Keratinocyte (primary cell): ENCODE data around the gene CD226. TPM values are rescaled to one million over a fixed set of nuclear protein-coding genes. Genes with fewer than 3 reads are reported as not detected.

ENCODE experiments used
- DNase-seq: peaks from one replicate; pipeline ENCODE4 v3.0.0-alpha.2; 2011; ENCODE audit warnings: low read depth, missing footprints, low spot score
- FAIRE-seq: peaks from 2 replicates; lab custom pipeline; 2011; peaks lifted over from hg19 to GRCh38; lab: Jason Lieb, UNC
- H2AFZ ChIP-seq: 2 replicates; pipeline ENCODE4 v1.6.0; 2012; ENCODE audit warnings: low read length, control low read depth, inconsistent platforms; ENCODE audit not compliant: control insufficient read depth
- H3K27ac ChIP-seq: 2 replicates; pipeline ENCODE4 v1.5.1; 2011; ENCODE audit warnings: low read length; ENCODE audit not compliant: control insufficient read depth, insufficient read depth
- H3K27me3 ChIP-seq: 3 replicates; pipeline ENCODE4 v1.6.0; 2011; ENCODE audit warnings: low read length; ENCODE audit not compliant: control insufficient read depth, insufficient read depth; ENCODE audit errors: extremely low read depth
- H3K36me3 ChIP-seq, 2 experiments: 2 replicates in 1 of 2; 3 replicates in 1 of 2; pipeline ENCODE4 v1.5.1; 2011; ENCODE audit warnings: low read length in 2 of 2, mild to moderate bottlenecking in 1 of 2; ENCODE audit not compliant: control insufficient read depth in 2 of 2, insufficient read depth in 2 of 2; ENCODE audit errors: extremely low read depth in 1 of 2
- H3K4me1 ChIP-seq: 3 replicates; pipeline ENCODE4 v1.5.1; 2011; ENCODE audit warnings: low read length; ENCODE audit not compliant: control insufficient read depth, insufficient read depth; ENCODE audit errors: extremely low read depth
- H3K4me2 ChIP-seq: 3 replicates; pipeline ENCODE4 v1.6.0; 2011; ENCODE audit warnings: low read depth, low read length; ENCODE audit not compliant: control insufficient read depth, insufficient read depth; ENCODE audit errors: extremely low read depth
- H3K4me3 ChIP-seq, 3 experiments: fragments of 200-600 bp in 1 of 3; sonication (generic) in 1 of 3; 2 replicates in 2 of 3; 3 replicates in 1 of 3; pipeline ENCODE4 v1.5.1; 2011 to 2016; ENCODE audit warnings: low read length in 3 of 3, mild to moderate bottlenecking in 3 of 3, control low read depth in 2 of 3, inconsistent platforms in 1 of 3, low read depth in 1 of 3, mixed read lengths in 1 of 3, mixed run types in 1 of 3, moderate library complexity in 1 of 3; ENCODE audit not compliant: control insufficient read depth in 2 of 3, insufficient read depth in 2 of 3; ENCODE audit errors: extremely low read depth in 1 of 3
- H3K79me2 ChIP-seq: 2 replicates; pipeline ENCODE4 v1.6.0; 2012; ENCODE audit warnings: low read length; ENCODE audit not compliant: control insufficient read depth, insufficient read depth
- H3K9ac ChIP-seq: 3 replicates; pipeline ENCODE4 v1.6.0; 2011; ENCODE audit warnings: low read length; ENCODE audit not compliant: control insufficient read depth, insufficient read depth; ENCODE audit errors: extremely low read depth
- H3K9me1 ChIP-seq: 3 replicates; pipeline ENCODE4 v1.6.0; 2011; ENCODE audit warnings: low read length; ENCODE audit not compliant: control insufficient read depth, insufficient read depth; ENCODE audit errors: extremely low read depth
- H3K9me3 ChIP-seq: 2 replicates; pipeline ENCODE4 v1.5.1; 2012; ENCODE audit warnings: low read depth, low read length; ENCODE audit not compliant: control insufficient read depth
- H4K20me1 ChIP-seq: 3 replicates; pipeline ENCODE4 v1.6.0; 2011; ENCODE audit warnings: low read length; ENCODE audit not compliant: control insufficient read depth, insufficient read depth; ENCODE audit errors: extremely low read depth
- EZH2 ChIP-seq: IDR thresholded peaks from one replicate; pipeline ENCODE4 v1.6.1; 2012; ENCODE audit warnings: inconsistent platforms, mild to moderate bottlenecking, low read length, moderate library complexity
- dilution Hi-C: fragments of 300-500 bp; cut with MboI; formaldehyde crosslinking; loops from one replicate; pipeline ENCODE4 v1.7.0; 2020; ENCODE audit warnings: low sequenced_read_pairs; ENCODE audit not compliant: extremely low pct_ligation_motif_present
- polyA plus RNA-seq, 5 experiments: library from polyadenylated mRNA; depleted of rRNA in 3 of 5; stranded (reverse) in 3 of 5; stranded (forward) in 1 of 5; unstranded in 1 of 5; fragments of >200 nt; gene quantifications; 1 replicate in 1 of 5; 2 replicates in 3 of 5; 3 replicates in 1 of 5; pipeline versions ENCODE4 v1.2.1 to v1.2.3, GENCODE V29; 2011 to 2012; ENCODE audit warnings: missing spikeins in 2 of 5, low read depth in 1 of 5, low replicate concordance in 1 of 5
- TF ChIP-seq, protein P1 (sequence below), 3 experiments: IDR thresholded peaks in 1 of 3; conservative IDR thresholded peaks in 1 of 3; optimal IDR thresholded peaks in 1 of 3; 2 replicates in 2 of 3; 3 replicates in 1 of 3; pipeline versions ENCODE3 to v1.5.1; 2011; ENCODE audit warnings: low read length in 3 of 3, mild to moderate bottlenecking in 3 of 3, moderate library complexity in 2 of 3, control low read depth in 1 of 3, inconsistent platforms in 1 of 3; ENCODE audit not compliant: insufficient read depth in 2 of 3; ENCODE audit errors: extremely low read depth in 1 of 3

CD226 gene
- polyA plus RNA-seq, 1 donor (not counting 4 experiments of a cell fraction or from before 2014, with no cell fraction given): 1.3 TPM

DNA sequence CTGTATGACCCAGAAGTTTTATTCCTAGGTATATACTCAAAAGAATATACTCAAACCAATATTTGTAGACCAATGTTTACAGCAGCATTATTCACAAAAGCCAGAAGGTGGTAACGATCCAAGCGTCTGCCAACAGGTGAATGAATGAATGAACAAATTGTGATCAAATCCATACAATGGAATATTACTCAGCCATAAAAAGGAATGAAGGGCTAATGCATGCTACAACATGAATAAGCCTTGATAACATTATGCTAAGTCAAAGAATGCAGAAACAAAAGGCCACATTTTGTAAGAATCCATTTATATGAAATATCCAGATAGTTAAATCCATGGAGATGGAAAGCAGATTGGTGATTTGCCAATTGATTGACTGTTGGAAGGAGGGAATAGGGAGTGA lies 5.5 kb upstream of the CD226 start:
- no peaks in the 10 kb centered on the region for H3K27me3 ChIP-seq
- H3K4me3 ChIP-seq: no peak overlapping the region
- H3K79me2 ChIP-seq: no peaks in the 10 kb centered on the region
- dilution Hi-C loops: no loop called here
- FAIRE-seq (no peak), DNase-seq (no peak)
- H4K20me1 ChIP-seq: no peaks in the 10 kb centered on the region
- no peaks in the 10 kb centered on the region for H3K9me3 ChIP-seq
- H3K4me2 ChIP-seq: no peak overlapping the region
- no peak overlapping the region for H3K9ac ChIP-seq
- H3K27ac ChIP-seq: no peak overlapping the region
- no peaks in the 10 kb centered on the region for H3K9me1 ChIP-seq
- H3K4me1 ChIP-seq: no peaks in the 10 kb centered on the region
- H3K36me3 ChIP-seq: no peaks in the 10 kb centered on the region
- no peak overlapping the region for H2AFZ ChIP-seq
- TF ChIP-seq EZH2: no peak
- TF ChIP-seq, protein P1, sequence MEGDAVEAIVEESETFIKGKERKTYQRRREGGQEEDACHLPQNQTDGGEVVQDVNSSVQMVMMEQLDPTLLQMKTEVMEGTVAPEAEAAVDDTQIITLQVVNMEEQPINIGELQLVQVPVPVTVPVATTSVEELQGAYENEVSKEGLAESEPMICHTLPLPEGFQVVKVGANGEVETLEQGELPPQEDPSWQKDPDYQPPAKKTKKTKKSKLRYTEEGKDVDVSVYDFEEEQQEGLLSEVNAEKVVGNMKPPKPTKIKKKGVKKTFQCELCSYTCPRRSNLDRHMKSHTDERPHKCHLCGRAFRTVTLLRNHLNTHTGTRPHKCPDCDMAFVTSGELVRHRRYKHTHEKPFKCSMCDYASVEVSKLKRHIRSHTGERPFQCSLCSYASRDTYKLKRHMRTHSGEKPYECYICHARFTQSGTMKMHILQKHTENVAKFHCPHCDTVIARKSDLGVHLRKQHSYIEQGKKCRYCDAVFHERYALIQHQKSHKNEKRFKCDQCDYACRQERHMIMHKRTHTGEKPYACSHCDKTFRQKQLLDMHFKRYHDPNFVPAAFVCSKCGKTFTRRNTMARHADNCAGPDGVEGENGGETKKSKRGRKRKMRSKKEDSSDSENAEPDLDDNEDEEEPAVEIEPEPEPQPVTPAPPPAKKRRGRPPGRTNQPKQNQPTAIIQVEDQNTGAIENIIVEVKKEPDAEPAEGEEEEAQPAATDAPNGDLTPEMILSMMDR (optimal IDR thresholded peaks at IDR 0.05 in 1 of 3, IDR thresholded peaks at IDR 0.05 in 1 of 3, conservative IDR thresholded peaks at IDR 0.05 in 1 of 3; ENCODE audit: extremely low read depth in 1 of 3, insufficient read depth in 2 of 3, low read length in 3 of 3): no peak

DNA sequence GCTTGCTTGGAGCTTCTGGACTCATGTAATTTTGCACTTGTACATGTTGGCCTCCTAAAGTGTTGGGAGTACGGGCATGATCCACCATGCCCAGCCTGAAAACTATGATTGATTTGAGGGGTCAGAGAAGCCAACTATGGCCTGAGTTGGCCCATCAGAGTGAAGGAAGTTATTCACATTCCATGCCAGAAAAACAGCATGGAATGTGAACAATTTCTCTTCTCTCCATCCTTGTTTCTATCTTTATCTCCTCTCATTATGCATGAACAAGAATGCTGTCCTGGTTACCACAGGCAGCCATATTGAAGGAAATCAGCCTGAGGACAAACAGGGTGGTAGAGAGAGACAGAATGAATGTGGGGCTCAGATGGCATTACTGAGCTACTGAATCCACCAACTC lies 3.5 kb upstream of the CD226 start:
- no peak overlapping the region for H3K4me2 ChIP-seq
- no peak for DNase-seq
- no peaks in the 10 kb centered on the region for H3K79me2 ChIP-seq
- H3K9me1 ChIP-seq: no peaks in the 10 kb centered on the region
- H3K9ac ChIP-seq: no peak overlapping the region
- H3K9me3 ChIP-seq: no peaks in the 10 kb centered on the region
- no peaks in the 10 kb centered on the region for H3K27me3 ChIP-seq
- no peaks in the 10 kb centered on the region for H3K36me3 ChIP-seq
- no peak overlapping the region for H3K27ac ChIP-seq
- no peaks in the 10 kb centered on the region for H3K4me1 ChIP-seq
- no peak for TF ChIP-seq EZH2
- TF ChIP-seq, protein P1 (optimal IDR thresholded peaks at IDR 0.05 in 1 of 3, IDR thresholded peaks at IDR 0.05 in 1 of 3, conservative IDR thresholded peaks at IDR 0.05 in 1 of 3; ENCODE audit: extremely low read depth in 1 of 3, insufficient read depth in 2 of 3, low read length in 3 of 3): no peak
- dilution Hi-C loops: no loop called here
- no peak overlapping the region for H3K4me3 ChIP-seq
- H2AFZ ChIP-seq: no peak overlapping the region
- FAIRE-seq: no peak
- no peaks in the 10 kb centered on the region for H4K20me1 ChIP-seq
